GM12878 (cell line): ENCODE measurements around the gene SACM1L. TPM values are rescaled to one million over a fixed set of nuclear protein-coding genes. Genes with fewer than 3 reads are reported as not detected.

Experiments
- ATAC-seq: fragments of 200-7000 bp; cut with Tn5 transposase; 3 replicates; pipeline ENCODE4 v1.9.1; 2020; ENCODE audit warnings: mild to moderate bottlenecking, moderate library complexity
- BruUV-seq: library from RNA; stranded (reverse); fragments of 400-500 nt; replicated peaks from 2 replicates; lab custom pipeline; 2021; lab: Mats Ljungman, UMichigan
- CTCF ChIA-PET: fragments of 300-600 bp; sonication (Branson Sonifier 250); formaldehyde crosslinking; extraction: SDS; loops from one replicate; lab custom pipeline; 2021; ENCODE audit warnings: inconsistent platforms; lab: Yijun Ruan, JAX
- POLR2A ChIA-PET: fragments of 350-600 bp; formaldehyde crosslinking; extraction: SDS; loops from one replicate; lab custom pipeline; 2021; ENCODE audit warnings: inconsistent platforms; lab: Charles Lee
- RAD21 ChIA-PET: fragments of 300-600 bp; sonication (Branson Sonifier 250); formaldehyde crosslinking; loops from one replicate; lab custom pipeline; 2023; ENCODE audit warnings: antibody characterized with exemption; ENCODE audit not compliant: unreplicated experiment; lab: Charles Lee
- SMC1A ChIA-PET: fragments of 300-600 bp; sonication (Branson Sonifier 250); formaldehyde crosslinking; loops from one replicate; lab custom pipeline; 2023; ENCODE audit not compliant: unreplicated experiment, uncharacterized antibody; lab: Charles Lee
- DNase-seq: peaks from one replicate; pipeline ENCODE4 v3.0.0-alpha.2; 2011; ENCODE audit warnings: low read depth, low spot score
- FAIRE-seq: peaks from 3 replicates; lab custom pipeline; 2011; peaks lifted over from hg19 to GRCh38; lab: Jason Lieb, UNC
- H2AFZ ChIP-seq: 2 replicates; pipeline ENCODE4 v1.6.0; 2011; ENCODE audit warnings: low read depth, low read length, control low read depth; ENCODE audit not compliant: control insufficient read depth
- H3K27ac ChIP-seq: 2 replicates; pipeline ENCODE4 v1.5.1; 2011; ENCODE audit warnings: control low read depth; ENCODE audit not compliant: control insufficient read depth, insufficient read depth
- H3K27me3 ChIP-seq, 2 experiments: replicated peaks in 1 of 2; 2 replicates each; pipeline versions ENCODE4 v1.6.0 to v1.6.1; 2011; ENCODE audit warnings: low read length in 1 of 2; ENCODE audit not compliant: control insufficient read depth in 2 of 2, insufficient read depth in 2 of 2
- H3K36me3 ChIP-seq, 2 experiments: 2 replicates each; pipeline ENCODE4 v1.5.1; 2011; ENCODE audit warnings: low read length in 1 of 2; ENCODE audit not compliant: control insufficient read depth in 2 of 2, insufficient read depth in 2 of 2
- H3K4me1 ChIP-seq: 2 replicates; pipeline ENCODE4 v1.6.1; 2011; ENCODE audit warnings: mild to moderate bottlenecking, low read length, moderate library complexity, mixed read lengths; ENCODE audit not compliant: control insufficient read depth, insufficient read depth
- H3K4me2 ChIP-seq: 2 replicates; pipeline ENCODE4 v1.6.0; 2011; ENCODE audit warnings: control low read depth; ENCODE audit not compliant: control insufficient read depth, insufficient read depth
- H3K4me3 ChIP-seq: fragments of 200-600 bp; sonication (generic); 2 replicates; pipeline ENCODE4 v1.5.1; 2016
- H3K79me2 ChIP-seq: 2 replicates; pipeline ENCODE4 v1.6.0; 2011; ENCODE audit warnings: low read length; ENCODE audit not compliant: control insufficient read depth, insufficient read depth
- H3K9ac ChIP-seq: 2 replicates; pipeline ENCODE4 v1.8.0; 2011; ENCODE audit warnings: low read length, control low read depth, mixed read lengths; ENCODE audit not compliant: control insufficient read depth, insufficient read depth
- H3K9me3 ChIP-seq: replicated peaks from 3 replicates; pipeline ENCODE4 v1.5.1; 2011; ENCODE audit warnings: mild to moderate bottlenecking, low read length; ENCODE audit not compliant: control insufficient read depth, insufficient read depth
- H4K20me1 ChIP-seq: 2 replicates; pipeline ENCODE4 v1.6.0; 2011; ENCODE audit not compliant: control insufficient read depth, insufficient read depth
- CHD1 ChIP-seq: IDR thresholded peaks from 2 replicates; pipeline ENCODE4 v1.6.1; 2012; ENCODE audit warnings: low read depth, low read length, improper control_type of control experiment
- DPF2 ChIP-seq: fragments of 450-650 bp; IDR thresholded peaks from 2 replicates; pipeline ENCODE4 v1.6.1; 2017; ENCODE audit warnings: mild to moderate bottlenecking
- EED ChIP-seq: sonication (generic); IDR thresholded peaks from 2 replicates; pipeline ENCODE4 v1.6.1; 2016; ENCODE audit warnings: antibody characterized with exemption, low read depth
- FOS ChIP-seq: IDR thresholded peaks from 3 replicates; pipeline ENCODE4 v1.6.1; 2011; ENCODE audit warnings: borderline replicate concordance; ENCODE audit not compliant: insufficient read length; ENCODE audit errors: extremely low read depth
- HDAC6 ChIP-seq: fragments of 200-600 bp; sonication (generic); IDR thresholded peaks from one replicate; pipeline ENCODE4 v1.8.0; 2017; ENCODE audit warnings: antibody characterized with exemption; ENCODE audit not compliant: unreplicated experiment
- MYC ChIP-seq: IDR thresholded peaks from 2 replicates; pipeline ENCODE4 v1.6.1; 2011; ENCODE audit warnings: mild to moderate bottlenecking, low read length, moderate library complexity, inconsistent platforms; ENCODE audit not compliant: insufficient read depth, insufficient replicate concordance, insufficient read length, severe bottlenecking
- RBBP5 ChIP-seq: fragments of 200-600 bp; sonication (generic); conservative IDR thresholded peaks from 2 replicates; pipeline ENCODE4 v1.6.1; 2016
- SMAD5 ChIP-seq: IDR thresholded peaks from 2 replicates; pipeline ENCODE4 v1.6.1; 2016; ENCODE audit warnings: antibody characterized with exemption, low read depth
- SMC3 ChIP-seq: IDR thresholded peaks from 2 replicates; pipeline ENCODE4 v1.6.1; 2011; ENCODE audit warnings: low read length, improper control_type of control experiment, borderline replicate concordance
- TARDBP ChIP-seq: IDR thresholded peaks from 2 replicates; pipeline ENCODE4 v1.6.1; 2016; ENCODE audit warnings: borderline replicate concordance
- YBX1 ChIP-seq: fragments of 450-650 bp; IDR thresholded peaks from 2 replicates; pipeline ENCODE4 v1.6.1; 2016; ENCODE audit warnings: antibody characterized with exemption
- WGBS: methylation state at CpG from one replicate; pipeline ENCODE4 v1.1.6; 2016; ENCODE audit warnings: low lambda C conversion rate; ENCODE audit not compliant: insufficient replicate concordance, insufficient coverage; ENCODE audit errors: missing lambda C conversion rate; 5-methylcytosine and 5-hydroxymethylcytosine counted together
- in situ Hi-C: fragments of 300-500 bp; cut with MboI; formaldehyde crosslinking; loops from 9 replicates; pipeline ENCODE4 v1.14.3; 2018; ENCODE audit warnings: mixed read lengths
- intact Hi-C: fragments of 100-400 bp; cut with micrococcal nuclease; formaldehyde crosslinking; loops from one replicate; pipeline ENCODE4 v1.14.2; 2022; ENCODE audit not compliant: unreplicated experiment
- polyA plus RNA-seq, 11 experiments: library from polyadenylated mRNA; depleted of rRNA in 4 of 11; unstranded in 6 of 11; stranded (reverse) in 5 of 11; fragments of >200 nt; fragmentation: Nextera tagmentation in 4 of 11; fragmentation: Illumina TruSeq in 1 of 11; extraction: Ambion mirVana in 4 of 11; extraction: Trizol in 1 of 11; gene quantifications; 1 replicate in 1 of 11; 2 replicates in 10 of 11; pipeline versions ENCODE4 v1.2.1 to v1.2.3, GENCODE V29; 2011 to 2016; ENCODE audit warnings: inconsistent platforms in 2 of 11, missing spikeins in 2 of 11, low read depth in 1 of 11
- total RNA-seq, 4 experiments: library from RNA; depleted of rRNA in 3 of 4; stranded (reverse); fragments of >200 nt in 3 of 4; fragmentation: Illumina TruSeq in 1 of 4; extraction: Trizol in 1 of 4; gene quantifications; 2 replicates each; pipeline versions ENCODE4 v1.2.1 to v1.2.3, GENCODE V29; 2013 to 2021
- TF ChIP-seq, protein P1 (sequence below): fragments of 450-650 bp; IDR thresholded peaks from 2 replicates; pipeline ENCODE4 v1.6.1; 2016; ENCODE audit warnings: mild to moderate bottlenecking
- TF ChIP-seq, protein P2 (sequence below): fragments of 450-650 bp; IDR thresholded peaks from 2 replicates; pipeline ENCODE4 v1.6.1; 2017; ENCODE audit warnings: mild to moderate bottlenecking

SACM1L gene
- total and polyA plus RNA-seq, 10 of the 15 experiments (the other 5 are each of a cell fraction or from before 2014, with no cell fraction given), result 16.5 to 48.3 (median 28.9) TPM

DNA sequence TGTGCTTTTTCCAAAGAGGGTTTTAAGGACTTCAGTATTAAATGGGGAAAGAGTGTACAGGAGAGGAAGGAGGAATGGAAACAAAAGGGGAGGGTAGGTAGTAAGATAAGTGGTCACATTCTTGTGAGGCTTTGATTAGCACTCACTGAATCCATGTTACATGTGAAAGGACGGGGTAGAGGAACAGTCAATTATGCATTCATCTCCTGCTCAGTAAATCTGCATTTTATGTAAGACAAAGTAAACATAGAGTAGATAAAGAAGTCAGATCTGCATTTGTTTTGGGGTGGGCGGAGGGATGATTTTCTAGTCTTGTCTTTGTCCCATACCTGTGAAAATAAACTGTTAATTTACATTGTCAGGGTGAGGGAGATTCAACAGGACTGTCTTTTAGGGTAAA lies 50.8 kb downstream of the SACM1L start:
- Histone ChIP-seq H3K4me2 (no peak overlapping the region), H3K27ac (no peak overlapping the region), H3K9me3 (no peaks in the 10 kb centered on the region), H3K79me2 (no peaks in the 10 kb centered on the region), H3K27me3 (no peaks in the 10 kb centered on the region), H3K36me3 (peaks cover 11 to 39% of the 10 kb centered on the region in 2 experiments), H2AFZ (no peak overlapping the region), H3K4me1 (no peaks in the 10 kb centered on the region), H4K20me1 (no peaks in the 10 kb centered on the region), H3K9ac (no peak overlapping the region), H3K4me3 (no peak overlapping the region)
- 96% methylated on average over 2 of the region's 2 CpGs for WGBS
- in situ Hi-C loops (no loop called here), intact Hi-C loops (no loop called here)
- ChIA-PET POLR2A (no interaction called here), SMC1A (no interaction called here), CTCF (no interaction called here), RAD21 (no interaction called here)
- DNase-seq (no peak), ATAC-seq (no peak), FAIRE-seq (no peak)
- TF ChIP-seq SMC3 (no peak), MYC (no peak), DPF2 (no peak), TARDBP (no peak), RBBP5 (no peak), YBX1 (no peak), CHD1 (no peak), SMAD5 (no peak), EED (no peak), HDAC6 (no peak), FOS (no peak)
- TF ChIP-seq, protein P1, sequence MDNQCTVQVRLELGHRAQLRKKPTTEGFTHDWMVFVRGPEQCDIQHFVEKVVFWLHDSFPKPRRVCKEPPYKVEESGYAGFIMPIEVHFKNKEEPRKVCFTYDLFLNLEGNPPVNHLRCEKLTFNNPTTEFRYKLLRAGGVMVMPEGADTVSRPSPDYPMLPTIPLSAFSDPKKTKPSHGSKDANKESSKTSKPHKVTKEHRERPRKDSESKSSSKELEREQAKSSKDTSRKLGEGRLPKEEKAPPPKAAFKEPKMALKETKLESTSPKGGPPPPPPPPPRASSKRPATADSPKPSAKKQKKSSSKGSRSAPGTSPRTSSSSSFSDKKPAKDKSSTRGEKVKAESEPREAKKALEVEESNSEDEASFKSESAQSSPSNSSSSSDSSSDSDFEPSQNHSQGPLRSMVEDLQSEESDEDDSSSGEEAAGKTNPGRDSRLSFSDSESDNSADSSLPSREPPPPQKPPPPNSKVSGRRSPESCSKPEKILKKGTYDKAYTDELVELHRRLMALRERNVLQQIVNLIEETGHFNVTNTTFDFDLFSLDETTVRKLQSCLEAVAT, result no peak
- TF ChIP-seq, protein P2, sequence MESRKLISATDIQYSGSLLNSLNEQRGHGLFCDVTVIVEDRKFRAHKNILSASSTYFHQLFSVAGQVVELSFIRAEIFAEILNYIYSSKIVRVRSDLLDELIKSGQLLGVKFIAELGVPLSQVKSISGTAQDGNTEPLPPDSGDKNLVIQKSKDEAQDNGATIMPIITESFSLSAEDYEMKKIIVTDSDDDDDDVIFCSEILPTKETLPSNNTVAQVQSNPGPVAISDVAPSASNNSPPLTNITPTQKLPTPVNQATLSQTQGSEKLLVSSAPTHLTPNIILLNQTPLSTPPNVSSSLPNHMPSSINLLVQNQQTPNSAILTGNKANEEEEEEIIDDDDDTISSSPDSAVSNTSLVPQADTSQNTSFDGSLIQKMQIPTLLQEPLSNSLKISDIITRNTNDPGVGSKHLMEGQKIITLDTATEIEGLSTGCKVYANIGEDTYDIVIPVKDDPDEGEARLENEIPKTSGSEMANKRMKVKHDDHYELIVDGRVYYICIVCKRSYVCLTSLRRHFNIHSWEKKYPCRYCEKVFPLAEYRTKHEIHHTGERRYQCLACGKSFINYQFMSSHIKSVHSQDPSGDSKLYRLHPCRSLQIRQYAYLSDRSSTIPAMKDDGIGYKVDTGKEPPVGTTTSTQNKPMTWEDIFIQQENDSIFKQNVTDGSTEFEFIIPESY, result no peak
- no TSS peak for BruUV-seq
